IMR-90 (cell line): ENCODE measurements around the gene VPS37B. TPM values are rescaled to one million over a fixed set of nuclear protein-coding genes. Genes with fewer than 3 reads are reported as not detected.

Experiments
- ATAC-seq: fragments of 200-7000 bp; cut with Tn5 transposase; 2 replicates; pipeline ENCODE4 v1.9.1; 2020; ENCODE audit warnings: low read depth, mild to moderate bottlenecking, moderate library complexity
- BruUV-seq: library from RNA; stranded (reverse); fragments of 400-500 nt; replicated peaks from 2 replicates; lab custom pipeline; 2021; lab: Mats Ljungman, UMichigan
- CTCF ChIA-PET: fragments of 300-600 bp; formaldehyde crosslinking; extraction: SDS; loops from one replicate; lab custom pipeline; 2021; ENCODE audit warnings: antibody characterized with exemption; lab: Yijun Ruan, JAX
- POLR2A ChIA-PET: fragments of 300-600 bp; sonication (Branson Sonifier 250); formaldehyde crosslinking; loops from one replicate; lab custom pipeline; 2022; ENCODE audit warnings: antibody characterized with exemption; ENCODE audit not compliant: unreplicated experiment; lab: Charles Lee
- DNase-seq: peaks from one replicate; pipeline ENCODE4 v3.0.0; 2013
- H2AFZ ChIP-seq: replicated peaks from 2 replicates; pipeline ENCODE3; 2013; ENCODE audit warnings: low read length, mild to moderate bottlenecking; ENCODE audit not compliant: poor library complexity
- H2AK5ac ChIP-seq: 2 replicates; pipeline ENCODE4 v1.6.1; 2013; ENCODE audit warnings: low read depth, low read length, inconsistent platforms
- H2AK9ac ChIP-seq: replicated peaks from 2 replicates; pipeline ENCODE3; 2013; ENCODE audit warnings: mild to moderate bottlenecking, low read depth, low read length, moderate library complexity; ENCODE audit not compliant: poor library complexity
- H2BK120ac ChIP-seq: 2 replicates; pipeline ENCODE4 v1.6.1; 2013; ENCODE audit warnings: low read depth, low read length, inconsistent platforms
- H2BK15ac ChIP-seq: 3 replicates; pipeline ENCODE4 v1.6.1; 2013; ENCODE audit warnings: low read depth, low read length, inconsistent platforms
- H2BK20ac ChIP-seq: 2 replicates; pipeline ENCODE4 v1.6.1; 2013; ENCODE audit warnings: low read depth, mild to moderate bottlenecking, inconsistent platforms, low read length, moderate library complexity
- H2BK5ac ChIP-seq: 2 replicates; pipeline ENCODE4 v1.6.1; 2013; ENCODE audit warnings: mild to moderate bottlenecking, low read depth, low read length, inconsistent platforms; ENCODE audit not compliant: poor library complexity, severe bottlenecking
- H3K14ac ChIP-seq: replicated peaks from 2 replicates; pipeline ENCODE4 v1.6.1; 2013; ENCODE audit warnings: low read depth, low read length, inconsistent platforms
- H3K18ac ChIP-seq: 2 replicates; pipeline ENCODE4 v1.6.1; 2013; ENCODE audit warnings: low read depth, low read length, control low read depth
- H3K23ac ChIP-seq: 2 replicates; pipeline ENCODE4 v1.6.1; 2013; ENCODE audit warnings: low read depth, low read length, inconsistent platforms
- H3K27ac ChIP-seq: 2 replicates; pipeline ENCODE4 v1.5.1; 2013; ENCODE audit warnings: mild to moderate bottlenecking, control low read depth, low read length; ENCODE audit not compliant: insufficient read depth
- H3K27me3 ChIP-seq: 2 replicates; pipeline ENCODE4 v1.6.1; 2013; ENCODE audit warnings: low read length; ENCODE audit not compliant: control insufficient read depth, insufficient read depth
- H3K36me3 ChIP-seq: 2 replicates; pipeline ENCODE4 v1.6.1; 2013; ENCODE audit warnings: low read length, mixed read lengths; ENCODE audit not compliant: control insufficient read depth, insufficient read depth
- H3K4ac ChIP-seq: 2 replicates; pipeline ENCODE4 v1.6.1; 2013; ENCODE audit warnings: low read depth, low read length, inconsistent platforms
- H3K4me1 ChIP-seq: 2 replicates; pipeline ENCODE4 v1.6.1; 2013; ENCODE audit warnings: low read length, mixed read lengths; ENCODE audit not compliant: control insufficient read depth, insufficient read depth
- H3K4me2 ChIP-seq: 2 replicates; pipeline ENCODE4 v1.6.1; 2013; ENCODE audit warnings: low read depth, mild to moderate bottlenecking, control low read depth, low read length, moderate library complexity
- H3K4me3 ChIP-seq: 2 replicates; pipeline ENCODE4 v1.5.1; 2013; ENCODE audit warnings: low read depth, mild to moderate bottlenecking, control low read depth, low read length, moderate library complexity; ENCODE audit not compliant: insufficient read depth
- H3K56ac ChIP-seq: 2 replicates; pipeline ENCODE4 v1.6.1; 2013; ENCODE audit warnings: low read length, inconsistent platforms; ENCODE audit not compliant: insufficient read depth; ENCODE audit errors: extremely low read depth
- H3K79me1 ChIP-seq, 2 experiments: 2 replicates each; pipeline ENCODE4 v1.6.1; 2013; ENCODE audit warnings: low read length in 2 of 2, inconsistent platforms in 1 of 2, low read depth in 1 of 2
- H3K9ac ChIP-seq: 2 replicates; pipeline ENCODE4 v1.6.1; 2013; ENCODE audit warnings: low read depth, low read length, control low read depth
- H3K9me1 ChIP-seq: 2 replicates; pipeline ENCODE4 v1.6.1; 2013; ENCODE audit warnings: low read length, inconsistent platforms; ENCODE audit not compliant: insufficient read depth
- H3K9me3 ChIP-seq: 2 replicates; pipeline ENCODE4 v1.6.1; 2013; ENCODE audit warnings: low read length; ENCODE audit not compliant: control insufficient read depth, insufficient read depth
- H4K20me1 ChIP-seq: 2 replicates; pipeline ENCODE4 v1.6.1; 2013; ENCODE audit warnings: low read length, inconsistent platforms; ENCODE audit not compliant: insufficient read depth
- H4K5ac ChIP-seq: 2 replicates; pipeline ENCODE4 v1.6.1; 2013; ENCODE audit warnings: mild to moderate bottlenecking, low read depth, low read length, control low read depth
- H4K8ac ChIP-seq, 2 experiments: 2 replicates each; pipeline ENCODE4 v1.6.1; 2013; ENCODE audit warnings: low read depth in 2 of 2, low read length in 2 of 2, control low read depth in 1 of 2, inconsistent platforms in 1 of 2
- H4K91ac ChIP-seq: 2 replicates; pipeline ENCODE4 v1.6.1; 2013; ENCODE audit warnings: low read depth, low read length, inconsistent platforms; ENCODE audit not compliant: insufficient read depth
- MAZ ChIP-seq: IDR thresholded peaks from 2 replicates; pipeline ENCODE4 v1.6.1; 2012; ENCODE audit warnings: low read depth, mild to moderate bottlenecking, low read length, improper control_type of control experiment, moderate library complexity, borderline replicate concordance
- NFE2L2 ChIP-seq: fragments of 150-350 bp; IDR thresholded peaks from 2 replicates; pipeline ENCODE4 v1.6.1; 2016; ENCODE audit warnings: low read depth, mild to moderate bottlenecking, low read length
- WGBS, 2 experiments: methylation state at CpG; one replicate each; pipeline versions ENCODE4 v1.1.5 to v1.1.7; 2013; ENCODE audit warnings: missing lambda C conversion rate in 2 of 2; ENCODE audit not compliant: insufficient read length in 1 of 2; ENCODE audit errors: extremely low coverage in 2 of 2; 5-methylcytosine and 5-hydroxymethylcytosine counted together
- dilution Hi-C: fragments of 300-500 bp; cut with HindIII; formaldehyde crosslinking; loops from one replicate; pipeline ENCODE4 v1.14.3; 2018; ENCODE audit warnings: low sequenced_read_pairs; ENCODE audit not compliant: unreplicated experiment
- in situ Hi-C: fragments of 300-500 bp; cut with MboI; formaldehyde crosslinking; loops from 3 replicates; pipeline ENCODE4 v1.14.3; 2019; ENCODE audit warnings: low sequenced_read_pairs, inconsistent platforms, mixed read lengths
- intact Hi-C: fragments of 100-400 bp; cut with micrococcal nuclease; formaldehyde crosslinking; loops from 2 replicates; pipeline ENCODE4 v1.10.0; 2022
- polyA plus RNA-seq, 3 experiments: library from polyadenylated mRNA; depleted of rRNA; stranded (reverse); fragments of >200 nt; gene quantifications; 2 replicates each; pipeline ENCODE4 v1.2.3, GENCODE V29; 2012; ENCODE audit warnings: low replicate concordance in 1 of 3
- total RNA-seq: library from RNA; depleted of rRNA; stranded (reverse); fragments of >200 nt; gene quantifications from 2 replicates; pipeline ENCODE4 v1.2.3, GENCODE V29; 2012

The VPS37B gene
- total and polyA plus RNA-seq, 2 of the 4 experiments (the other 2 are of a cell fraction): 8.6 to 25.7 TPM

DNA sequence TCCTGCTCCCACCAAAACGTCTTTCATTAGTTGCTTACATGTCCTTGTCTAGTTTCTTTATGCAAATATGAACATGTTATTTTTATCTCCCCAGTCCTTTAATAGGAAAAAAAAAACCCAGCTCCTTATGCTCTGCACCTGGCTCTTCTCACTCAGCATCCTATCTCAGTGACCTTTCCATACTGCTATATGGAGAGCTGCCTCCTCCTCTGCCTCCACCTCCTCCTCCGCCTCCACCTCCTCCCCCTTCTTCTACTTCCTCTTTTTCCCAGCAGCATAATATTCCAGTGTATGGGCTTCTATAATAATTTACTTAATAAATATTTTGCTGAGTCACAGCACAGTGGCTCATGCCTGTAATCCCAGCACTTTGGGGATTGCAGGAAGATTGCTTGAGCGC, 38.8 kb upstream of the VPS37B start:
- no peak overlapping the region for H3K27ac ChIP-seq
- TF ChIP-seq MAZ (no peak), NFE2L2 (peak; percentile 66)
- H4K5ac ChIP-seq: no peak overlapping the region

More for the DNA sequence above, 38.8 kb upstream of the VPS37B start:
- Histone ChIP-seq H2AK9ac (no peak overlapping the region), H3K27me3 (no peaks in the 10 kb centered on the region), H2BK120ac (no peak overlapping the region), H3K18ac (no peak overlapping the region), H3K36me3 (no peaks in the 10 kb centered on the region; the same call in none of the 2 replicates), H3K56ac (no peak overlapping the region), H2BK5ac (no peak overlapping the region), H3K9me3 (no peaks in the 10 kb centered on the region), H4K20me1 (no peaks in the 10 kb centered on the region), H4K8ac (no peak overlapping the region), H3K4me3 (no peak overlapping the region), H3K14ac (no peak overlapping the region), H2AK5ac (no peak overlapping the region), H3K4ac (no peak overlapping the region), H2BK20ac (no peak overlapping the region), H3K9me1 (peaks cover 3% of the 10 kb centered on the region), H4K91ac (no peak overlapping the region), H2AFZ (no peak overlapping the region), H3K79me1 (no peaks in the 10 kb centered on the region), H2BK15ac (no peak overlapping the region), H3K9ac (no peak overlapping the region), H3K4me1 (no peaks in the 10 kb centered on the region), H3K4me2 (no peak overlapping the region), H3K23ac (no peak overlapping the region)
- dilution Hi-C loops: no loop called here
- intact Hi-C loops: no loop called here
- in situ Hi-C loops: no loop called here
- POLR2A ChIA-PET: interaction anchor here (0.6 kb wide), 1 partner anchor 15 kb away, joined by 5 read pairs; no protein-coding TSS in a partner anchor
- DNase-seq (no peak), ATAC-seq (no peak)
- BruUV-seq: no TSS peak
- CTCF ChIA-PET: no interaction called here
- WGBS, 2 experiments: no CpG with 5 or more reads among the region's 3 CpGs
